Endothelial cell of umbilical vein (primary cell): ENCODE measurements around the gene TMEM140. TPM values are rescaled to one million over a fixed set of nuclear protein-coding genes. Genes with fewer than 3 reads are reported as not detected.

Source experiments
- BruUV-seq: library from RNA; stranded (reverse); fragments of 400-500 nt; replicated peaks from 2 replicates; lab custom pipeline; 2021; lab: Mats Ljungman, UMichigan
- CTCF ChIA-PET: fragments of 300-600, 350-600 bp; sonication (Branson Sonifier 250); formaldehyde crosslinking; loops from one replicate; lab custom pipeline; 2021; ENCODE audit warnings: antibody characterized with exemption, inconsistent platforms; lab: Charles Lee
- POLR2A ChIA-PET: fragments of 300-600, 350-600 bp; sonication (Branson Sonifier 250); formaldehyde crosslinking; loops from one replicate; lab custom pipeline; 2021; ENCODE audit warnings: antibody characterized with exemption, inconsistent platforms; lab: Charles Lee
- DNase-seq: peaks from one replicate; pipeline ENCODE4 v3.0.0-alpha.2; 2011; ENCODE audit warnings: low read depth, low spot score
- FAIRE-seq: peaks from 2 replicates; lab custom pipeline; 2011; peaks lifted over from hg19 to GRCh38; lab: Jason Lieb, UNC
- H2AFZ ChIP-seq: 2 replicates; pipeline ENCODE4 v1.6.0; 2012; ENCODE audit warnings: low read depth, low read length, control low read depth, inconsistent platforms
- H3K27ac ChIP-seq: 2 replicates; pipeline ENCODE4 v1.5.1; 2011; ENCODE audit warnings: low read depth, mild to moderate bottlenecking, control low read depth, low read length, moderate library complexity; ENCODE audit not compliant: insufficient read depth
- H3K27me3 ChIP-seq, 2 experiments: 2 replicates each; pipeline versions ENCODE4 v1.6.0 to v1.6.1; 2011; ENCODE audit warnings: low read length in 2 of 2, mixed read lengths in 1 of 2; ENCODE audit not compliant: control insufficient read depth in 2 of 2, insufficient read depth in 2 of 2
- H3K36me3 ChIP-seq, 2 experiments: 2 replicates in 1 of 2; 3 replicates in 1 of 2; pipeline ENCODE4 v1.5.1; 2011; ENCODE audit warnings: low read length in 2 of 2, mild to moderate bottlenecking in 1 of 2, moderate library complexity in 1 of 2; ENCODE audit not compliant: control insufficient read depth in 2 of 2, insufficient read depth in 2 of 2; ENCODE audit errors: extremely low read depth in 1 of 2
- H3K4me1 ChIP-seq: 3 replicates; pipeline ENCODE4 v1.5.1; 2011; ENCODE audit warnings: mild to moderate bottlenecking, low read length; ENCODE audit not compliant: control insufficient read depth, insufficient read depth; ENCODE audit errors: extremely low read depth
- H3K4me2 ChIP-seq: 2 replicates; pipeline ENCODE4 v1.6.1; 2011; ENCODE audit warnings: low read length, control low read depth, mixed read lengths; ENCODE audit not compliant: insufficient read depth
- H3K4me3 ChIP-seq, 3 experiments: fragments of 200-600 bp in 1 of 3; sonication (generic), shearing (Covaris generic) in 1 of 3; replicated peaks in 1 of 3; 2 replicates each; pipeline ENCODE4 v1.5.1; 2011 to 2016; ENCODE audit warnings: control low read depth in 3 of 3, low read length in 3 of 3, mild to moderate bottlenecking in 2 of 3, inconsistent platforms in 1 of 3, low read depth in 1 of 3, moderate library complexity in 1 of 3; ENCODE audit not compliant: insufficient read depth in 1 of 3
- H3K79me2 ChIP-seq: 2 replicates; pipeline ENCODE4 v1.6.0; 2012; ENCODE audit warnings: low read length, inconsistent platforms; ENCODE audit not compliant: control insufficient read depth, insufficient read depth
- H3K9ac ChIP-seq: replicated peaks from 2 replicates; pipeline ENCODE3; 2011; ENCODE audit warnings: low read length, control low read depth; ENCODE audit not compliant: insufficient read depth; ENCODE audit errors: extremely low read depth
- H3K9me1 ChIP-seq: replicated peaks from 3 replicates; pipeline ENCODE4 v1.6.0; 2011; ENCODE audit warnings: mild to moderate bottlenecking, low read length; ENCODE audit not compliant: control insufficient read depth, insufficient read depth; ENCODE audit errors: extremely low read depth
- H3K9me3 ChIP-seq: replicated peaks from 2 replicates; pipeline ENCODE4 v1.5.1; 2012; ENCODE audit warnings: low read length, inconsistent platforms; ENCODE audit not compliant: control insufficient read depth, insufficient read depth
- H4K20me1 ChIP-seq: replicated peaks from 2 replicates; pipeline ENCODE3; 2011; ENCODE audit warnings: mild to moderate bottlenecking, low read length; ENCODE audit not compliant: control insufficient read depth, insufficient read depth; ENCODE audit errors: extremely low read depth
- EZH2 ChIP-seq: IDR thresholded peaks from 2 replicates; pipeline ENCODE4 v1.6.1; 2012; ENCODE audit warnings: borderline replicate concordance, low read depth, mild to moderate bottlenecking, moderate library complexity, low read length, inconsistent platforms; ENCODE audit not compliant: severe bottlenecking
- FOS ChIP-seq: IDR thresholded peaks from 2 replicates; pipeline ENCODE4 v1.6.1; 2011; ENCODE audit warnings: mild to moderate bottlenecking, low read length, moderate library complexity, borderline replicate concordance; ENCODE audit not compliant: insufficient read depth
- GATA2 ChIP-seq: IDR thresholded peaks from 2 replicates; pipeline ENCODE4 v1.7.0; 2011; ENCODE audit warnings: low read depth, mild to moderate bottlenecking, moderate library complexity, mixed read lengths, low read length; ENCODE audit not compliant: insufficient read length, insufficient read depth
- POLR2A ChIP-seq: IDR thresholded peaks from 2 replicates; pipeline ENCODE4 v1.6.1; 2012; ENCODE audit warnings: low read depth, mild to moderate bottlenecking, control low read depth, low read length
- POLR2AphosphoS5 ChIP-seq: IDR thresholded peaks from 2 replicates; pipeline ENCODE4 v1.6.1; 2012; ENCODE audit warnings: low read depth, mild to moderate bottlenecking, control low read depth, low read length, moderate library complexity; ENCODE audit not compliant: insufficient read depth
- dilution Hi-C: fragments of 300-500 bp; cut with MboI; formaldehyde crosslinking; loops from one replicate; pipeline ENCODE4 v1.15.0; 2019; ENCODE audit warnings: low sequenced_read_pairs; ENCODE audit not compliant: extremely low pct_ligation_motif_present
- intact Hi-C: fragments of 100-400 bp; cut with micrococcal nuclease; formaldehyde crosslinking; loops from one replicate; pipeline ENCODE4 v1.10.0; 2022
- microRNA-seq: library from miRNA; unstranded; fragments of <30 nt; microRNA quantifications from one replicate; pipeline ENCODE4 v1.2.0, GENCODE V29; 2021; ENCODE audit warnings: borderline number of aligned reads, borderline replicate concordance
- polyA plus RNA-seq, 4 experiments: library from polyadenylated mRNA; depleted of rRNA in 3 of 4; stranded (reverse) in 3 of 4; unstranded in 1 of 4; fragments of >200 nt; gene quantifications; 2 replicates each; pipeline versions ENCODE4 v1.2.1 to v1.2.3, GENCODE V29; 2011 to 2012; ENCODE audit warnings: missing spikeins in 1 of 4
- small RNA-seq: library from RNA; depleted of rRNA; stranded (forward); fragments of <200 nt; gene quantifications from one replicate; pipeline ENCODE3, GENCODE V24; 2012; ENCODE audit warnings: low replicate concordance, low read depth; ENCODE audit not compliant: insufficient read depth, insufficient read length
- total RNA-seq: library from RNA; stranded (reverse); gene quantifications from 2 replicates; pipeline ENCODE4 v1.2.3, GENCODE V29; 2021
- TF ChIP-seq, protein P1 (sequence below): IDR thresholded peaks from 2 replicates; pipeline ENCODE4 v1.6.1; 2011; ENCODE audit not compliant: insufficient read depth, insufficient read length

TMEM140 gene
- total and polyA plus RNA-seq, 2 donors (not counting 3 experiments of a cell fraction or from before 2014, with no cell fraction given), result 17.9 to 26.5 TPM

DNA sequence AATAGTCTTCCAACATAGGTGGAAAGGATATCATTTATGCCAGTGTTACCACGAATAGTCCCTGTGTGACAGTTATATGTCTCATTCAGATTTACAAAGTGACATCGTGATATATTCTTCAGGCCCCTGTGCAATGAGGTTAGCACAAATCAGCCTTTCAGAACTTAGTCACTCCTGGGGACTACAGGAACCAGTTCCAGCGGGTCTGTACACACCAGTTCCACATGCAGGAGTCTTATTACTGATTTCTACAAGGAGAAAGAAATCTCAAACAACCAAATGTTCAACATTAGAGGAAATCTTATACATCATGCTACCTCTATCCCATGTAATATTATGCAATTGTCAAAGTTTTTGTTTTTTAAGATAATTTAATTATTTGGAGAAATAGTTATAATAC is 67.8 kb downstream of the TMEM140 start:
- H3K4me2 ChIP-seq, result no peak overlapping the region
- no peak overlapping the region for H3K9ac ChIP-seq
- H3K9me1 ChIP-seq, result no peaks in the 10 kb centered on the region
- H3K9me3 ChIP-seq, result no peaks in the 10 kb centered on the region
- peaks cover 0 to 11% of the 10 kb centered on the region in 2 experiments for H3K27me3 ChIP-seq
- no peak overlapping the region for H3K4me3 ChIP-seq
- DNase-seq (no peak), FAIRE-seq (no peak)
- ChIA-PET POLR2A (no interaction called here), CTCF (no interaction called here)
- TF ChIP-seq POLR2A (no peak), FOS (no peak), EZH2 (no peak), POLR2AphosphoS5 (no peak), GATA2 (no peak)
- TF ChIP-seq, protein P1, sequence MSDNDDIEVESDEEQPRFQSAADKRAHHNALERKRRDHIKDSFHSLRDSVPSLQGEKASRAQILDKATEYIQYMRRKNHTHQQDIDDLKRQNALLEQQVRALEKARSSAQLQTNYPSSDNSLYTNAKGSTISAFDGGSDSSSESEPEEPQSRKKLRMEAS, result no peak
- intact Hi-C loops (no loop called here), dilution Hi-C loops (no loop called here)
- peaks cover 4% of the 10 kb centered on the region for H3K4me1 ChIP-seq
- H2AFZ ChIP-seq, result no peak overlapping the region
- BruUV-seq, result no TSS peak
- no peaks in the 10 kb centered on the region for H3K79me2 ChIP-seq
- H3K27ac ChIP-seq, result no peak overlapping the region
- H4K20me1 ChIP-seq, result no peaks in the 10 kb centered on the region
- H3K36me3 ChIP-seq, result no peaks in the 10 kb centered on the region

Small RNA genes lying within 50 kb of the gene (microRNA-seq; reads per million reads assigned to microRNA genes)
- not detected for gene MIR6509

Small RNA genes lying within 50 kb of the gene (small RNA-seq; reads per million reads assigned to genes)
- gene MIR6509, result not detected

Other genes with a start within 250 kb of the TMEM140 start
- gene AGBL3, start 161.6 kb upstream of the TMEM140 start, total RNA-seq, result 3.2 and 3.4 TPM in 2 replicates
- gene AGBL3, start 161.6 kb upstream of the TMEM140 start, polyA plus RNA-seq, result 0.80 and 0.97 TPM in 2 replicates
- gene CYREN, start 22.6 kb downstream of the TMEM140 start, total RNA-seq, result 26.8 and 30.8 TPM in 2 replicates
- 16.9 and 19.1 TPM in 2 replicates for gene CYREN, start 22.6 kb downstream of the TMEM140 start, polyA plus RNA-seq
- gene WDR91, start 63.5 kb downstream of the TMEM140 start, total RNA-seq, result 7.0 and 9.8 TPM in 2 replicates
- gene WDR91, start 63.5 kb downstream of the TMEM140 start, polyA plus RNA-seq, result 6.7 and 9.5 TPM in 2 replicates
- gene STRA8, start 85.8 kb downstream of the TMEM140 start, total RNA-seq, result not detected in 2 replicates
- not detected in 2 replicates for gene STRA8, start 85.8 kb downstream of the TMEM140 start, polyA plus RNA-seq